Measurements from ENCODE around the gene FARS2. TPM values are rescaled to one million over a fixed set of nuclear protein-coding genes. Genes with fewer than 3 reads are reported as not detected.
A peak's percentile ranks its signal among the peaks of the same experiment; 100 is the strongest.
"Not testable (repeated sequence)": the region's sequence is repeated elsewhere in the genome, so short reads cannot be mapped to it uniquely, and the experiment has no call there.

FARS2 gene
- total RNA-seq, 2 donors from 2014 or later: 16.2 to 18.3 TPM

- Histone ChIP-seq H3K36me3 (ENCODE audit: control insufficient read depth, insufficient read depth, low read length) (no peaks in the 10 kb centered on the region), H3K9ac (ENCODE audit: extremely low read depth, low read length, poor library complexity, severe bottlenecking) (no peak overlapping the region), H3K9me3 (ENCODE audit: control insufficient read depth, low read length) (no peaks in the 10 kb centered on the region), H3K4me1 (ENCODE audit: control insufficient read depth, insufficient read depth, low read length) (no peaks in the 10 kb centered on the region), H3K27ac (ENCODE audit: low read depth, low read length) (no peak overlapping the region), H3K4me3 (ENCODE audit: low read length) (no peak overlapping the region), H3K27me3 (ENCODE audit: control insufficient read depth, insufficient read depth, low read length, poor library complexity, severe bottlenecking) (no peaks in the 10 kb centered on the region)
- 89 to 96% methylated on average over 4 to 8 of the region's 8 CpGs for WGBS, 2 experiments (ENCODE audit: insufficient coverage in 1 of 2, insufficient read length in 1 of 2)
- Mint-ChIP-seq H3K4me3 (no peak overlapping the region), H3K9me3 (no peaks in the 10 kb centered on the region), H3K27me3 (ENCODE audit: insufficient read depth) (peaks cover 3% of the 10 kb centered on the region), H3K4me1 (peaks cover 30% of the 10 kb centered on the region), H3K27ac (no peak overlapping the region), H3K36me3 (ENCODE audit: low read depth) (no peaks in the 10 kb centered on the region)
- no peak for DNase-seq
- TF ChIP-seq, protein P1, sequence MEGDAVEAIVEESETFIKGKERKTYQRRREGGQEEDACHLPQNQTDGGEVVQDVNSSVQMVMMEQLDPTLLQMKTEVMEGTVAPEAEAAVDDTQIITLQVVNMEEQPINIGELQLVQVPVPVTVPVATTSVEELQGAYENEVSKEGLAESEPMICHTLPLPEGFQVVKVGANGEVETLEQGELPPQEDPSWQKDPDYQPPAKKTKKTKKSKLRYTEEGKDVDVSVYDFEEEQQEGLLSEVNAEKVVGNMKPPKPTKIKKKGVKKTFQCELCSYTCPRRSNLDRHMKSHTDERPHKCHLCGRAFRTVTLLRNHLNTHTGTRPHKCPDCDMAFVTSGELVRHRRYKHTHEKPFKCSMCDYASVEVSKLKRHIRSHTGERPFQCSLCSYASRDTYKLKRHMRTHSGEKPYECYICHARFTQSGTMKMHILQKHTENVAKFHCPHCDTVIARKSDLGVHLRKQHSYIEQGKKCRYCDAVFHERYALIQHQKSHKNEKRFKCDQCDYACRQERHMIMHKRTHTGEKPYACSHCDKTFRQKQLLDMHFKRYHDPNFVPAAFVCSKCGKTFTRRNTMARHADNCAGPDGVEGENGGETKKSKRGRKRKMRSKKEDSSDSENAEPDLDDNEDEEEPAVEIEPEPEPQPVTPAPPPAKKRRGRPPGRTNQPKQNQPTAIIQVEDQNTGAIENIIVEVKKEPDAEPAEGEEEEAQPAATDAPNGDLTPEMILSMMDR (conservative IDR thresholded peaks at IDR 0.05): no peak
These were observed 523.9 kb downstream of the FARS2 start for GRCh38 chr6:5785249-5785648.

GRCh38 chr6:5786321-5786968, 525.1 kb downstream of the FARS2 start:
- Mint-ChIP-seq H3K9me3 (no peaks in the 10 kb centered on the region), H3K27me3 (ENCODE audit: insufficient read depth) (peaks cover 3% of the 10 kb centered on the region), H3K27ac (no peak overlapping the region), H3K4me3 (no peak overlapping the region), H3K36me3 (ENCODE audit: low read depth) (no peaks in the 10 kb centered on the region), H3K4me1 (peaks cover 30% of the 10 kb centered on the region)
- no peak overlapping the region for H3K4me3 ChIP-seq (ENCODE audit: low read length)
- TF ChIP-seq, protein P1 (conservative IDR thresholded peaks at IDR 0.05): no peak
- H3K27me3 ChIP-seq (ENCODE audit: control insufficient read depth, insufficient read depth, low read length, poor library complexity, severe bottlenecking): no peaks in the 10 kb centered on the region
- peak; percentile 44 for DNase-seq
- H3K4me1 ChIP-seq (ENCODE audit: control insufficient read depth, insufficient read depth, low read length): no peaks in the 10 kb centered on the region
- WGBS, 2 experiments (ENCODE audit: insufficient coverage in 1 of 2, insufficient read length in 1 of 2): 84 to 90% methylated on average over 7 to 10 of the region's 10 CpGs
- no peak overlapping the region for H3K27ac ChIP-seq (ENCODE audit: low read depth, low read length)
- H3K9ac ChIP-seq (ENCODE audit: extremely low read depth, low read length, poor library complexity, severe bottlenecking): no peak overlapping the region
- no peaks in the 10 kb centered on the region for H3K9me3 ChIP-seq (ENCODE audit: control insufficient read depth, low read length)
- H3K36me3 ChIP-seq (ENCODE audit: control insufficient read depth, insufficient read depth, low read length): no peaks in the 10 kb centered on the region

DNA sequence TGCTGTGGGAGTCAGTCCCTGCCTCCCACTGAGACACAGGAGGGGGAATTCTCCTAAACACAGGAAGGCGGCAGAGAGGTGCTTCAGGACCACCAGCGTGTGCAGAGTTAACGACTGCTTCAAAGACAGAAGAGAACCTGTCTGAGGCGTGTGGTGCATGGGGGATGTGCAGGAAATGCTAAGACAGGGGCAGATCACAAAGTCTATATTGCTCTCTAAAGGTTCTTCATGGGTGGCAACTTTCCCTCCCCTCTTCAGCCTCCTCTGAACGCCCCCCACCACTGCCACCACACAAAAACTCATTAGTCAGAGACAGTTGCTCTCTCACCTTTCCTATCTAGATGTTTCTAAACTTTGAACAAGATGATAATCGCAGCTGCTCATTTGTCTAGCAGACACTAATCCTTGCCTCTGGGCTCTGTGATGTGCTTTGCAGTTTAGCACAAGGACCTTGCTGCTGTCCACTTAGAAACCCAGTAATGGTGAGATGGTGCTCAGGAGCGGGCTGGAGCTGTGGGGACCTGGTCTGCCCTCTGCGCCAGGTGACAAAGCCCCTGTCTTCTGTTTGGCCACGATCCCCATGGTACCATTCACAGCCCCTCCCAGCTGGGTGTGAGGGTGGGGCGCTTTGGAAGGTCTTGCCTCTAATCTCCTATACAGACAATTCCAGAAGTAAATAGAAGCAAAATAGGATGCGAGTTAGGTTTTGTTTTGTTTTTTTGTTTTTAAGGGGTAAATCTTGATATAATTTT, 525.8 kb downstream of the FARS2 start:
- Histone ChIP-seq H3K36me3 (ENCODE audit: control insufficient read depth, insufficient read depth, low read length) (no peaks in the 10 kb centered on the region), H3K27me3 (ENCODE audit: control insufficient read depth, insufficient read depth, low read length, poor library complexity, severe bottlenecking) (no peaks in the 10 kb centered on the region), H3K9me3 (ENCODE audit: control insufficient read depth, low read length) (no peaks in the 10 kb centered on the region), H3K4me1 (ENCODE audit: control insufficient read depth, insufficient read depth, low read length) (no peaks in the 10 kb centered on the region), H3K27ac (ENCODE audit: low read depth, low read length) (no peak overlapping the region), H3K4me3 (ENCODE audit: low read length) (no peak overlapping the region), H3K9ac (ENCODE audit: extremely low read depth, low read length, poor library complexity, severe bottlenecking) (no peak overlapping the region)
- no peak overlapping the region for H3K4me3 Mint-ChIP-seq
- H3K36me3 Mint-ChIP-seq (ENCODE audit: low read depth): no peaks in the 10 kb centered on the region
- peaks cover 3% of the 10 kb centered on the region for H3K27me3 Mint-ChIP-seq (ENCODE audit: insufficient read depth)
- 57 to 70% methylated on average over 6 to 9 of the region's 11 CpGs for WGBS, 2 experiments (ENCODE audit: insufficient coverage in 1 of 2, insufficient read length in 1 of 2)
- DNase-seq: peak; percentile 68
- TF ChIP-seq, protein P1 (conservative IDR thresholded peaks at IDR 0.05): no peak
- no peaks in the 10 kb centered on the region for H3K9me3 Mint-ChIP-seq
- peaks cover 30% of the 10 kb centered on the region for H3K4me1 Mint-ChIP-seq
- no peak overlapping the region for H3K27ac Mint-ChIP-seq

- not testable (repeated sequence) for H3K4me1 ChIP-seq (ENCODE audit: control insufficient read depth, insufficient read depth, low read length); H3K4me3 ChIP-seq (ENCODE audit: low read length); H3K9ac ChIP-seq (ENCODE audit: extremely low read depth, low read length, poor library complexity, severe bottlenecking); H3K27ac Mint-ChIP-seq; DNase-seq; H3K27ac ChIP-seq (ENCODE audit: low read depth, low read length); H3K9me3 ChIP-seq (ENCODE audit: control insufficient read depth, low read length); H3K36me3 Mint-ChIP-seq (ENCODE audit: low read depth); H3K4me3 Mint-ChIP-seq; H3K27me3 Mint-ChIP-seq (ENCODE audit: insufficient read depth); H3K9me3 Mint-ChIP-seq; H3K27me3 ChIP-seq (ENCODE audit: control insufficient read depth, insufficient read depth, low read length, poor library complexity, severe bottlenecking); H3K36me3 ChIP-seq (ENCODE audit: control insufficient read depth, insufficient read depth, low read length)
- 91 to 100% methylated on average over 3 to 4 of the region's 5 CpGs for WGBS, 2 experiments (ENCODE audit: insufficient coverage in 1 of 2, insufficient read length in 1 of 2)
- H3K4me1 Mint-ChIP-seq: peaks cover 22% of the 10 kb centered on the region
These were observed 528.1 kb downstream of the FARS2 start for GRCh38 chr6:5789426-5789825.

GRCh38 chr6:5796555-5796954, 535.2 kb downstream of the FARS2 start:
- not testable (repeated sequence) for H3K27me3 Mint-ChIP-seq (ENCODE audit: insufficient read depth); H3K4me1 Mint-ChIP-seq

More at GRCh38 chr6:5796555-5796954, 535.2 kb downstream of the FARS2 start:
- H3K9ac ChIP-seq (ENCODE audit: extremely low read depth, low read length, poor library complexity, severe bottlenecking); H3K36me3 Mint-ChIP-seq (ENCODE audit: low read depth); H3K9me3 ChIP-seq (ENCODE audit: control insufficient read depth, low read length); H3K4me3 Mint-ChIP-seq; H3K36me3 ChIP-seq (ENCODE audit: control insufficient read depth, insufficient read depth, low read length); H3K4me3 ChIP-seq (ENCODE audit: low read length); H3K27ac Mint-ChIP-seq; H3K27me3 ChIP-seq (ENCODE audit: control insufficient read depth, insufficient read depth, low read length, poor library complexity, severe bottlenecking); H3K4me1 ChIP-seq (ENCODE audit: control insufficient read depth, insufficient read depth, low read length); DNase-seq; H3K27ac ChIP-seq (ENCODE audit: low read depth, low read length): not testable (repeated sequence)
- peaks cover 28% of the 10 kb centered on the region for H3K9me3 Mint-ChIP-seq
